Measurements from ENCODE around the gene MED27. TPM values are rescaled to one million over a fixed set of nuclear protein-coding genes. Genes with fewer than 3 reads are reported as not detected.

The MED27 gene
- total and polyA plus RNA-seq, 2 of the 4 experiments (the other 2 are of a cell fraction) = 50.2 to 63.4 TPM

DNA sequence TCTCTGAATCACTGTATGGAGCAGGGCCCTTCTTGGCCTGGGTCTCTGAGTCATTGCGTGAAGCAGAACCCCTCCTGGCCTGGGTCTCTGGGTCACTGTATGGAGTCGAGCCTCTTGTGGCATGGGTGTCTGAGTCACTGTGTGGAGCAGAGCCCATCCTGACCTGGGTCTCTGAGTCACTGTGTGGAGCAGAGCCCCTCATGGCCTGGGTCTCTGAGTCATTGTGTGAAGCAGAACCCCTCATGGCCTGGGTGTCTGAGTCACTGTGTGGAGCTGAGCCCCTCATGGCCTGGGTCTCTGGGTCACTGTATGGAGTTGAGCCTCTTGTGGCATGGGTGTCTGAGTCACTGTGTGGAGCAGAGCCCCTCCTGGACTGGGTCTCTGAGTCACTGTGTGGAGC lies 245.8 kb downstream of the MED27 start:
- no peak overlapping the region for H2BK15ac ChIP-seq (ENCODE audit: low read depth, low read length)
- peaks cover 15% of the 10 kb centered on the region for H3K9me3 ChIP-seq (ENCODE audit: control insufficient read depth, insufficient read depth, low read length)
- H3K4me2 ChIP-seq (ENCODE audit: low read depth, low read length) = no peak overlapping the region
- no peak overlapping the region for H2AK9ac ChIP-seq (replicated peaks; ENCODE audit: low read depth, low read length, poor library complexity)
- dilution Hi-C loops (cut with HindIII; ENCODE audit: low sequenced_read_pairs, unreplicated experiment) (no loop called here), in situ Hi-C loops (cut with MboI; ENCODE audit: low sequenced_read_pairs) (no loop called here), intact Hi-C loops (cut with micrococcal nuclease) (no loop called here)
- ATAC-seq (ENCODE audit: low read depth) (no peak), DNase-seq (peak; percentile 18)
- H3K4ac ChIP-seq (ENCODE audit: low read depth, low read length) = no peak overlapping the region
- H2AFZ ChIP-seq (replicated peaks; ENCODE audit: low read length, poor library complexity) = no peak overlapping the region
- TF ChIP-seq RCOR1 (IDR thresholded peaks at IDR 0.05; ENCODE audit: insufficient replicate concordance, low read length) (no peak), CHD1 (IDR thresholded peaks at IDR 0.05; ENCODE audit: low read depth, low read length) (no peak), BHLHE40 (IDR thresholded peaks at IDR 0.05; ENCODE audit: low read depth, low read length) (no peak), MAZ (IDR thresholded peaks at IDR 0.05; ENCODE audit: borderline replicate concordance, low read depth, low read length) (no peak), MAFK (IDR thresholded peaks at IDR 0.05; ENCODE audit: low read depth, low read length) (no peak), CEBPB (IDR thresholded peaks at IDR 0.05; ENCODE audit: low read depth, low read length) (no peak), POLR2A (IDR thresholded peaks at IDR 0.05; ENCODE audit: low read depth, low read length) (no peak), SMC3 (IDR thresholded peaks at IDR 0.05; ENCODE audit: low read depth, low read length) (no peak), RFX5 (IDR thresholded peaks at IDR 0.05; ENCODE audit: low read depth, low read length) (no peak), FOS (IDR thresholded peaks at IDR 0.05; ENCODE audit: low read depth, low read length) (no peak), NFE2L2 (IDR thresholded peaks at IDR 0.05; ENCODE audit: low read depth, low read length) (no peak), MXI1 (IDR thresholded peaks at IDR 0.05; ENCODE audit: borderline replicate concordance, low read depth, low read length) (no peak), RAD21 (IDR thresholded peaks at IDR 0.05; ENCODE audit: low read length) (no peak)
- TF ChIP-seq, protein P1, sequence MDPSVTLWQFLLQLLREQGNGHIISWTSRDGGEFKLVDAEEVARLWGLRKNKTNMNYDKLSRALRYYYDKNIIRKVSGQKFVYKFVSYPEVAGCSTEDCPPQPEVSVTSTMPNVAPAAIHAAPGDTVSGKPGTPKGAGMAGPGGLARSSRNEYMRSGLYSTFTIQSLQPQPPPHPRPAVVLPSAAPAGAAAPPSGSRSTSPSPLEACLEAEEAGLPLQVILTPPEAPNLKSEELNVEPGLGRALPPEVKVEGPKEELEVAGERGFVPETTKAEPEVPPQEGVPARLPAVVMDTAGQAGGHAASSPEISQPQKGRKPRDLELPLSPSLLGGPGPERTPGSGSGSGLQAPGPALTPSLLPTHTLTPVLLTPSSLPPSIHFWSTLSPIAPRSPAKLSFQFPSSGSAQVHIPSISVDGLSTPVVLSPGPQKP (IDR thresholded peaks at IDR 0.05; ENCODE audit: borderline replicate concordance, low read depth, low read length) = no peak
- TF ChIP-seq, protein P2, sequence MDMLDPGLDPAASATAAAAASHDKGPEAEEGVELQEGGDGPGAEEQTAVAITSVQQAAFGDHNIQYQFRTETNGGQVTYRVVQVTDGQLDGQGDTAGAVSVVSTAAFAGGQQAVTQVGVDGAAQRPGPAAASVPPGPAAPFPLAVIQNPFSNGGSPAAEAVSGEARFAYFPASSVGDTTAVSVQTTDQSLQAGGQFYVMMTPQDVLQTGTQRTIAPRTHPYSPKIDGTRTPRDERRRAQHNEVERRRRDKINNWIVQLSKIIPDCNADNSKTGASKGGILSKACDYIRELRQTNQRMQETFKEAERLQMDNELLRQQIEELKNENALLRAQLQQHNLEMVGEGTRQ (IDR thresholded peaks at IDR 0.05; ENCODE audit: low read depth, low read length) = no peak
- TF ChIP-seq, protein P3, sequence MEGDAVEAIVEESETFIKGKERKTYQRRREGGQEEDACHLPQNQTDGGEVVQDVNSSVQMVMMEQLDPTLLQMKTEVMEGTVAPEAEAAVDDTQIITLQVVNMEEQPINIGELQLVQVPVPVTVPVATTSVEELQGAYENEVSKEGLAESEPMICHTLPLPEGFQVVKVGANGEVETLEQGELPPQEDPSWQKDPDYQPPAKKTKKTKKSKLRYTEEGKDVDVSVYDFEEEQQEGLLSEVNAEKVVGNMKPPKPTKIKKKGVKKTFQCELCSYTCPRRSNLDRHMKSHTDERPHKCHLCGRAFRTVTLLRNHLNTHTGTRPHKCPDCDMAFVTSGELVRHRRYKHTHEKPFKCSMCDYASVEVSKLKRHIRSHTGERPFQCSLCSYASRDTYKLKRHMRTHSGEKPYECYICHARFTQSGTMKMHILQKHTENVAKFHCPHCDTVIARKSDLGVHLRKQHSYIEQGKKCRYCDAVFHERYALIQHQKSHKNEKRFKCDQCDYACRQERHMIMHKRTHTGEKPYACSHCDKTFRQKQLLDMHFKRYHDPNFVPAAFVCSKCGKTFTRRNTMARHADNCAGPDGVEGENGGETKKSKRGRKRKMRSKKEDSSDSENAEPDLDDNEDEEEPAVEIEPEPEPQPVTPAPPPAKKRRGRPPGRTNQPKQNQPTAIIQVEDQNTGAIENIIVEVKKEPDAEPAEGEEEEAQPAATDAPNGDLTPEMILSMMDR (conservative IDR thresholded peaks at IDR 0.05; ENCODE audit: low read depth, low read length) = no peak
- H4K5ac ChIP-seq (ENCODE audit: low read depth, low read length) = no peak overlapping the region
- no peak overlapping the region for H3K56ac ChIP-seq (ENCODE audit: extremely low read depth, insufficient read depth, low read length)
- no peak overlapping the region for H3K18ac ChIP-seq (ENCODE audit: low read depth, low read length)
- H3K14ac ChIP-seq (replicated peaks; ENCODE audit: low read depth, low read length) = no peak overlapping the region
- no peaks in the 10 kb centered on the region for H3K9me1 ChIP-seq (ENCODE audit: insufficient read depth, low read length)
- BruUV-seq (replicated peaks) = no TSS peak
- ChIA-PET CTCF (no interaction called here), POLR2A (ENCODE audit: unreplicated experiment) (no interaction called here)
- H4K20me1 ChIP-seq (ENCODE audit: insufficient read depth, low read length) = no peaks in the 10 kb centered on the region
- H3K27me3 ChIP-seq (ENCODE audit: control insufficient read depth, insufficient read depth, low read length) = peaks cover 30% of the 10 kb centered on the region
- no peak overlapping the region for H4K8ac ChIP-seq (ENCODE audit: low read depth in 2 of 2, low read length in 2 of 2)
- no peak overlapping the region for H3K27ac ChIP-seq (ENCODE audit: insufficient read depth, low read length)
- 81% methylated on average over 2 of the region's 2 CpGs; no CpG with 5 or more reads in 1 of the 2 experiments for WGBS, 2 experiments (ENCODE audit: extremely low coverage in 2 of 2, insufficient read length in 1 of 2)
- no peak overlapping the region for H3K9ac ChIP-seq (ENCODE audit: low read depth, low read length)
- no peak overlapping the region for H4K91ac ChIP-seq (ENCODE audit: insufficient read depth, low read depth, low read length)
- no peak overlapping the region for H3K23ac ChIP-seq (ENCODE audit: low read depth, low read length)
- no peaks in the 10 kb centered on the region for H3K36me3 ChIP-seq (ENCODE audit: control insufficient read depth, insufficient read depth, low read length)
- no peak overlapping the region for H2BK20ac ChIP-seq (ENCODE audit: low read depth, low read length)
- H3K4me3 ChIP-seq (ENCODE audit: insufficient read depth, low read depth, low read length) = no peak overlapping the region
- H3K4me1 ChIP-seq (ENCODE audit: control insufficient read depth, insufficient read depth, low read length) = no peaks in the 10 kb centered on the region
- H2BK120ac ChIP-seq (ENCODE audit: low read depth, low read length) = no peak overlapping the region
- H3K79me1 ChIP-seq (ENCODE audit: low read depth in 1 of 2, low read length in 2 of 2) = no peaks in the 10 kb centered on the region
- H2AK5ac ChIP-seq (ENCODE audit: low read depth, low read length) = no peak overlapping the region
- no peak overlapping the region for H2BK5ac ChIP-seq (ENCODE audit: low read depth, low read length, poor library complexity, severe bottlenecking)
